Panc1 (cell line): ENCODE measurements around the gene UGT1A8. TPM values are rescaled to one million over a fixed set of nuclear protein-coding genes. Genes with fewer than 3 reads are reported as not detected.
A peak's percentile ranks its signal among the peaks of the same experiment; 100 is the strongest.

Experiments used
- ATAC-seq: fragments of 200-7000 bp; cut with Tn5 transposase; 2 replicates; pipeline ENCODE4 v1.9.1; 2020; ENCODE audit warnings: mild to moderate bottlenecking, moderate library complexity
- BruUV-seq: library from RNA; stranded (reverse); fragments of 400-500 nt; replicated peaks from 2 replicates; lab custom pipeline; 2021; lab: Mats Ljungman, UMichigan
- CTCF ChIA-PET: fragments of 300-600 bp; sonication (Branson Sonifier 250); formaldehyde crosslinking; loops from one replicate; lab custom pipeline; 2022; ENCODE audit warnings: antibody characterized with exemption; lab: Charles Lee
- POLR2A ChIA-PET: fragments of 300-600 bp; sonication (Branson Sonifier 250); formaldehyde crosslinking; loops from one replicate; lab custom pipeline; 2022; ENCODE audit warnings: antibody characterized with exemption; lab: Charles Lee
- DNase-seq: peaks from one replicate; pipeline ENCODE4 v3.0.0-alpha.2; 2010; ENCODE audit warnings: low read depth, low spot score
- H3K27ac ChIP-seq: 2 replicates; pipeline ENCODE4 v1.5.1; 2011; ENCODE audit warnings: mild to moderate bottlenecking, low read length, inconsistent platforms
- H3K27me3 ChIP-seq: fragments of 200-500 bp; sonication (Bioruptor generic); 2 replicates; pipeline ENCODE4 v1.6.0; 2014; ENCODE audit warnings: low read length, inconsistent platforms; ENCODE audit not compliant: control insufficient read depth, insufficient read depth
- H3K36me3 ChIP-seq: fragments of 200-500 bp; sonication (Bioruptor generic); 2 replicates; pipeline ENCODE4 v1.5.1; 2014; ENCODE audit warnings: inconsistent platforms, mild to moderate bottlenecking, low read length, moderate library complexity; ENCODE audit not compliant: control insufficient read depth, insufficient read depth
- H3K4me1 ChIP-seq: 2 replicates; pipeline ENCODE4 v1.5.1; 2011; ENCODE audit warnings: inconsistent platforms, mild to moderate bottlenecking, low read length, moderate library complexity; ENCODE audit not compliant: control insufficient read depth, insufficient read depth
- H3K4me3 ChIP-seq, 2 experiments: 2 replicates each; pipeline ENCODE4 v1.5.1; 2011 to 2012; ENCODE audit warnings: low read depth in 2 of 2, low read length in 2 of 2, mild to moderate bottlenecking in 2 of 2, inconsistent platforms in 1 of 2, moderate library complexity in 1 of 2
- H3K9me3 ChIP-seq: fragments of 200-500 bp; sonication (Bioruptor generic); 2 replicates; pipeline ENCODE4 v1.5.1; 2014; ENCODE audit warnings: low read depth, mild to moderate bottlenecking, inconsistent platforms, low read length, moderate library complexity; ENCODE audit not compliant: control insufficient read depth, insufficient read depth
- POLR2AphosphoS5 ChIP-seq: IDR thresholded peaks from 2 replicates; pipeline ENCODE4 v1.6.1; 2012; ENCODE audit warnings: mild to moderate bottlenecking, low read depth, low read length, moderate library complexity
- SIN3A ChIP-seq: IDR thresholded peaks from 2 replicates; pipeline ENCODE4 v1.6.1; 2012; ENCODE audit warnings: low read depth, mild to moderate bottlenecking, low read length, moderate library complexity, borderline replicate concordance; ENCODE audit not compliant: insufficient read depth
- TCF7L2 ChIP-seq: IDR thresholded peaks from 2 replicates; pipeline ENCODE4 v1.6.1; 2011; ENCODE audit warnings: mild to moderate bottlenecking, low read depth, low read length, inconsistent platforms
- in situ Hi-C: cut with HindIII; loops from 2 replicates; pipeline ENCODE4 v1.10.0; 2016; ENCODE audit warnings: low sequenced_read_pairs, low pct_unique_long_range_greater_than_20kb
- intact Hi-C: fragments of 100-400 bp; cut with micrococcal nuclease; formaldehyde crosslinking; loops from one replicate; pipeline ENCODE4 v1.10.0; 2022; ENCODE audit not compliant: unreplicated experiment
- total RNA-seq: library from RNA; stranded (reverse); gene quantifications from one replicate; pipeline ENCODE4 v1.2.1, GENCODE V29; 2021; ENCODE audit not compliant: unreplicated experiment
- TF ChIP-seq, protein P1 (sequence below), 2 experiments: IDR thresholded peaks; 2 replicates each; pipeline ENCODE4 v1.6.1; 2011 to 2012; ENCODE audit warnings: low read depth in 2 of 2, control low read depth in 1 of 2, low read length in 1 of 2, mild to moderate bottlenecking in 1 of 2, moderate library complexity in 1 of 2; ENCODE audit not compliant: insufficient read depth in 1 of 2
- TF ChIP-seq, protein P2 (sequence below): fragments of 450-650 bp; IDR thresholded peaks from 2 replicates; pipeline ENCODE4 v1.5.1; 2017; ENCODE audit warnings: mild to moderate bottlenecking

UGT1A8 gene
- total RNA-seq, 1 experiment from 2014 or later: 0.15 TPM

DNA sequence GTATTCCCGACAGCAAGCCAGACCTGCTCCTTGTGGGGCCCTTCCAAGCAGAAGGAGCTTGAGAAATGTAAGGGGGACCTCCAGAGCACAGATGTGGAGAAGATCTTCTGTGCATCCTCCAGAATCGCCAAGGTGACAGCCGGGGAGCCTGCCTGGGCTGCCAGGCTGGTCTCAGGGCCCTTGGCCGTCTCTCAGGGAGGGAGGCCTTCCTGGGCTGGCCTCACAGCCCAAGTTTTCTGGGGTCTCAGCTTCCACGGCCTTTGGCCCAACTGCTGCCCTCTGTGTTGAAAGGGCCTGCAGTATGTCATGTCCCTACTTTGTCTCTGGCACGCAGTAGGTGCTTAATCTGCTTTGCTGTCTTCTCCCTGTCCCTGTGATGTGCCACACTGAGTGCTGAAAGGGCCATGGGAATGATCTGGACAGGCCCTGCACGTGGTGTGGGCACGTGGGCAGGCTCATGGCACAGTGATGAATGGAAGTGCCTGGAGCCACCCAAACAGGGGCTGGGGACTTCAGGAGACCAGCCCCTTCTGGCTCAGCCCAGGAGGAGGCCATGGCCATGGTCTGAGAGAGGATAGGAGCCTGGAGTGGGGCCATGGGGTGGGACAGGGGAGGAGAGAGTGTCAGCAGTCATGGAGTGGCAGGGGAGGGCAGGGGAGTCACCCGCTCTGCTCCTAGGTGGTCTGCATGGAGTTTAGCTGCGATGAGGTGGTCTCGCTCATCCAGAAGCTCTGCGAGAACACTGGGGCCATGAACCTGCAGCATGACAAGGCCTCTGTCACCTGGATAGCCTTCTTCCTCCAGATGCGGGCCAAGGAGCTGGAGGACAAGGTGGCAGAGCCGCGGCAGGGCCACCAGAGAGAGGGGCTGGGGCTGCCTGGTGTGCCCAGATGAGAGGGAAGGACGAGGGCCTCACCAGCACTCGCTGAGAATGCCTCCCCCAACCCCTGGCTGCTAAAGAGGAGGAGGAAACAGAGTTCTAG, 201.5 kb downstream of the UGT1A8 start:
- H3K4me3 ChIP-seq: no peak overlapping the region
- TF ChIP-seq, protein P1, sequence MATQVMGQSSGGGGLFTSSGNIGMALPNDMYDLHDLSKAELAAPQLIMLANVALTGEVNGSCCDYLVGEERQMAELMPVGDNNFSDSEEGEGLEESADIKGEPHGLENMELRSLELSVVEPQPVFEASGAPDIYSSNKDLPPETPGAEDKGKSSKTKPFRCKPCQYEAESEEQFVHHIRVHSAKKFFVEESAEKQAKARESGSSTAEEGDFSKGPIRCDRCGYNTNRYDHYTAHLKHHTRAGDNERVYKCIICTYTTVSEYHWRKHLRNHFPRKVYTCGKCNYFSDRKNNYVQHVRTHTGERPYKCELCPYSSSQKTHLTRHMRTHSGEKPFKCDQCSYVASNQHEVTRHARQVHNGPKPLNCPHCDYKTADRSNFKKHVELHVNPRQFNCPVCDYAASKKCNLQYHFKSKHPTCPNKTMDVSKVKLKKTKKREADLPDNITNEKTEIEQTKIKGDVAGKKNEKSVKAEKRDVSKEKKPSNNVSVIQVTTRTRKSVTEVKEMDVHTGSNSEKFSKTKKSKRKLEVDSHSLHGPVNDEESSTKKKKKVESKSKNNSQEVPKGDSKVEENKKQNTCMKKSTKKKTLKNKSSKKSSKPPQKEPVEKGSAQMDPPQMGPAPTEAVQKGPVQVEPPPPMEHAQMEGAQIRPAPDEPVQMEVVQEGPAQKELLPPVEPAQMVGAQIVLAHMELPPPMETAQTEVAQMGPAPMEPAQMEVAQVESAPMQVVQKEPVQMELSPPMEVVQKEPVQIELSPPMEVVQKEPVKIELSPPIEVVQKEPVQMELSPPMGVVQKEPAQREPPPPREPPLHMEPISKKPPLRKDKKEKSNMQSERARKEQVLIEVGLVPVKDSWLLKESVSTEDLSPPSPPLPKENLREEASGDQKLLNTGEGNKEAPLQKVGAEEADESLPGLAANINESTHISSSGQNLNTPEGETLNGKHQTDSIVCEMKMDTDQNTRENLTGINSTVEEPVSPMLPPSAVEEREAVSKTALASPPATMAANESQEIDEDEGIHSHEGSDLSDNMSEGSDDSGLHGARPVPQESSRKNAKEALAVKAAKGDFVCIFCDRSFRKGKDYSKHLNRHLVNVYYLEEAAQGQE (IDR thresholded peaks at IDR 0.05; ENCODE audit: insufficient read depth in 1 of 2, low read depth in 2 of 2, low read length in 1 of 2): no peak
- TF ChIP-seq, protein P2, sequence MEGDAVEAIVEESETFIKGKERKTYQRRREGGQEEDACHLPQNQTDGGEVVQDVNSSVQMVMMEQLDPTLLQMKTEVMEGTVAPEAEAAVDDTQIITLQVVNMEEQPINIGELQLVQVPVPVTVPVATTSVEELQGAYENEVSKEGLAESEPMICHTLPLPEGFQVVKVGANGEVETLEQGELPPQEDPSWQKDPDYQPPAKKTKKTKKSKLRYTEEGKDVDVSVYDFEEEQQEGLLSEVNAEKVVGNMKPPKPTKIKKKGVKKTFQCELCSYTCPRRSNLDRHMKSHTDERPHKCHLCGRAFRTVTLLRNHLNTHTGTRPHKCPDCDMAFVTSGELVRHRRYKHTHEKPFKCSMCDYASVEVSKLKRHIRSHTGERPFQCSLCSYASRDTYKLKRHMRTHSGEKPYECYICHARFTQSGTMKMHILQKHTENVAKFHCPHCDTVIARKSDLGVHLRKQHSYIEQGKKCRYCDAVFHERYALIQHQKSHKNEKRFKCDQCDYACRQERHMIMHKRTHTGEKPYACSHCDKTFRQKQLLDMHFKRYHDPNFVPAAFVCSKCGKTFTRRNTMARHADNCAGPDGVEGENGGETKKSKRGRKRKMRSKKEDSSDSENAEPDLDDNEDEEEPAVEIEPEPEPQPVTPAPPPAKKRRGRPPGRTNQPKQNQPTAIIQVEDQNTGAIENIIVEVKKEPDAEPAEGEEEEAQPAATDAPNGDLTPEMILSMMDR: no peak
- TF ChIP-seq SIN3A: no peak
- TF ChIP-seq POLR2AphosphoS5: no peak
- no peak for TF ChIP-seq TCF7L2
- no peaks in the 10 kb centered on the region for H3K4me1 ChIP-seq
- ATAC-seq: no peak
- ChIA-PET POLR2A (no interaction called here), CTCF (no interaction called here)
- intact Hi-C loops (no loop called here), in situ Hi-C loops (no loop called here)
- H3K27me3 ChIP-seq: no peaks in the 10 kb centered on the region
- DNase-seq: no peak
- no peaks in the 10 kb centered on the region for H3K36me3 ChIP-seq
- H3K27ac ChIP-seq: no peak overlapping the region
- H3K9me3 ChIP-seq: no peaks in the 10 kb centered on the region
- BruUV-seq: no TSS peak

DNA sequence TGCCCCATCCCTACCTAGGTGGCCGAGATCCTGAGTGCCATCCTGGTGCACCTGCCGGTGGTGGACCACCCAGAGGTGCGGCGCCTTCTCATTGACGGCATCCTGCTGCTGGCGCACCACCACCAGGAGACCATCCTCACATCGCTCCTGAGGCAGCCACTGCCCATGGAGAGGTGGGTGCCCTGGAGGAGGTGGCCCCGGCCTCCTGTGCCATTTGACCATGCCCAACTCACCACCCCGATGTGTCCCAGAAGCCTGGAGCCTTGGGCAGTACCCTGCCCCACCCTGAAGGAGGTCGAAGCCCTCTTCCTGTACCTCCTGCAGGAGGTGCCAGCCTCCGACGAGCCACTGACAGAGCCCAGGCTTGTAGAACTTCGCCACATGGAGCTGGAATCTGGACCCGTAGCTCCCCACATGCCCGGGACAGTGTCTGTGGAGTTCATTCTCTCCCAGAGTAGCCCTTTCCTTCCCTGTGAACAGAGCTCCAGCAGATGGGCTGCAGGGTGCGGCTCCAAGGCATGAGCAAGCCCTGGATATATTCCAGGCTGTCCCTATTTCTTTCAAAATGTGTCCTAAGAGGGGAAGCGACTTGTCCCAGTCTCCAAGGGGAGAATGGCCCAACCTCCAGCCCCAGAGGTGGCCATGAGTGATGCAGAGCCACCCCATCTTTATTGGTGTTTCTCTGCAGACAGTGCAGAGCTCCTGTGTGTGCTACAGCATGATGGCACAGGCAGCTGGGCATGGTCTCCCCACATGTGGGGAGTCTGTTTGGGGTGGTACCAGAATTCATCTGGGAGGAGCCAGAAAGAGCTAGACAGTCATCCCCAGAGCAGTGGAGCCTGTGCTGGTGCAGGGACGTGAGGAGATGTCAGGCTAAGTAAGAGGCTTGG, 202.7 kb downstream of the UGT1A8 start:
- peak; percentile 32; the same call in 1 of the 2 replicates for ATAC-seq
- POLR2A ChIA-PET: no interaction called here

More for the DNA sequence above, 202.7 kb downstream of the UGT1A8 start:
- in situ Hi-C loops (no loop called here), intact Hi-C loops (no loop called here)
- no peak overlapping the region for H3K27ac ChIP-seq
- no peaks in the 10 kb centered on the region for H3K36me3 ChIP-seq
- no peaks in the 10 kb centered on the region for H3K4me1 ChIP-seq
- DNase-seq: no peak
- no peaks in the 10 kb centered on the region for H3K9me3 ChIP-seq
- BruUV-seq: no TSS peak
- CTCF ChIA-PET: no interaction called here
- TF ChIP-seq, protein P2: no peak
- TF ChIP-seq POLR2AphosphoS5 (no peak), TCF7L2 (no peak), SIN3A (no peak)
- TF ChIP-seq, protein P1 (IDR thresholded peaks at IDR 0.05; ENCODE audit: insufficient read depth in 1 of 2, low read depth in 2 of 2, low read length in 1 of 2): no peak
- H3K27me3 ChIP-seq: no peaks in the 10 kb centered on the region
- H3K4me3 ChIP-seq: no peak overlapping the region
